ENCODE measurements around the gene CP.
A peak's percentile ranks its signal among the peaks of the same experiment; 100 is the strongest.
"Not testable (repeated sequence)": the region's sequence is repeated elsewhere in the genome, so short reads cannot be mapped to it uniquely, and the experiment has no call there.

CP gene

DNA sequence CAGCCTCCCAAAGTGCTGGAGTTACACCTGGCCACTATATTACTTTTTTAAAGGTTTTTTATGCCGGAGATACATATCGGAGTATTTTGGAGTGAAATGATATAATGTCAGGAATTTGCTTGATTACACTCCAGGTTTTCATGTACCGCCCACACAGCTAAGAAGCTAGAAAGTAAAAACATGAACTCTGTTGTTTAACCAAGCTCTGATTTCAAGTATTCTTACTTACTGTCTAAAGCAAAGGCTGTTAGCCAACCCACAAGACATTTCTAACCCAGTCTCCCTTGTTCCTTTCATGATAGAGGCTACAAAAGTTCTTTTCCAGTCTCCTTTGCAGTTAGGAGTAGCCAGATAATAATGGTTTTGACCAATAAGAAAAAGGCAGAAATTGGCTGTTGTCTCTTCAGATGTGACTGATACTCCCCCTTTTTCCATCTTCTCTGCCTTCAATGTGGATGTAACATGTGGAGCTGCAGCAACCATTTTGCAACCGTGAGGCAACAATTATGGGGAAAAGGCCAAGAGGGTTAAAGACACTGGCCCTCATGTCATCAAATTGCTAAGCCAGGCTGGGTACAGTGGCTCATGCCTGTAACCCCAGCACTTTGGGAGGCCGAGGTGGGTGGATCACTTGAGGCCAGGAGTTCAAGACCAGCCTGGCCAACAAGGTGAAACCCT is 6.1 kb upstream of the CP start:
- no peak for DNase-seq (ENCODE audit: low read depth in 2 of 2)

DNA sequence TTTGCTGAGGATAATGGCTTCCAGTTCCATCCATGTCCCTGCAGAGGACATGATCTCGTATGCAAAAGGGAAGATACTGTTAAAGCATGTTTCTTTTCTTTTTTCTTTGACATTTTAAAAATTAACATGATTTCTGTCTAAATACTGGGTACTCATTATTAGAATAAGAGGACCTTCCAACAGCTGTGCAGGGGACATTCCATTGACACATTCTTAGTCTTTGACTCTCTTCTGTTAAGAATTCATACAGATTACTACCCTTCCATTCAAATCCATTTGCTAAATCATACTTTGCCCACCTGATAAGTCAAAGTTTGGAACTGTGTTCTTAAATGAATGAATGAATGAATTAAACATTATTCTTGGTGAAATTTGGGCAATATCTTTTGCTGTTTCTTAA is 5.1 kb upstream of the CP start:
- DNase-seq (ENCODE audit: low read depth in 2 of 2), result no peak

DNA sequence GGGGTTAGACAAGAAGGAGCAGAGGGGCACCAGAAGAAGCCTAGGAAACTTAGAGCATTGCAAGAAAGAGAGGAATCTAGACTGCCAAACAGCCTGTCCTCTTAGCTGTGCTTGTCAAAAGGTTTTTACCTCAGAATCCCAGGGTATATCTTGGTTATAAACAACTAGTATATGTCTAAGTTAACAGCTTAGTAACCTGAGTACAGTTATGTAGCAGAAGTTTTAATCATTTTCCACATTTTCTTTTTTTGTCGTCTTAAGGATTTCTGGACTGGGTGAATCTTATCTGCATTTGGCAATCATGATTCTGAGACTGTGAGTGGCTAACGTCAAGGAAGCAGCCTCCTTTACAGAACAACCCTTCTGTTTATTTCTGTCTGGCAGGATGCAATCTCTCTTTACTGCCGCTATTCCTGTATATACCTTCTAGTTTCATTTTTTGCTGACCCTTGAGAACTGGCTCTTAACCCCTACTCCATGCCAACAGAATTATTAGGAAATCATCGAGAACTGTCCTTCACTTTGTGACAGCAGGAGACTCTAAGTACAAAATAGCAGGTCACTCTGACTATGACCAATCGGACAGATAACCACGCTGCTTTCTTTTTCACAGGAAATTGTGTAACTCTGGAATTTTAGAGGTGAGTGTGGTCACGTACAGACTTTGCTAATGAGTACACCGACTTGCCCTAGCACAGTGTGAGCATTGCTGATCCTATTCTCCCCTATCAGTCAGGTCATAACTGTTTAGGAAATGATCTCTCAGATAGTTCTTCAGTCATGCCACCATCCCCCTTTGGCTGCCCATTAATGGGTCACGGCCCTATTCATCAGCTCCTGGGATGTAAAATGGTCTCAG is 3.3 kb upstream of the CP start:
- DNase-seq (ENCODE audit: low read depth in 2 of 2), result peak in 1 of 2 donors; percentile 39

DNA sequence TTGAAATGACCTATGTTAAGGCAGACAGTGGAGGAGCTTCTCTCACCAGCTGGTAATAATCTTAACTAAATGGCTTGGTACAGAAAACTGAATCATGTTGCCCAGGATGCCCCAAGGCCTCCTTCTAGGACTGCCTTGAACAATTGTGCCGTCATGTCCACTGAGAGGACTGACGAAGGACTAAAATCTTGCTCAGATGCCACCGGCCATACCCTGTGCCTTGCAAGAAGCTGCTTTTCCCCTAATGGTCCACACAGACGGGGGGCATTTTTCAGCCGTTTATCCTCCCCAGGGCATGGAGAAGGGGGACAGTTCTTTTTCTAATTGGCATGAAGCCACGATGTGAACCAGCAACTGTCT is 1.8 kb upstream of the CP start:
- DNase-seq (ENCODE audit: low read depth in 2 of 2), result no peak

DNA sequence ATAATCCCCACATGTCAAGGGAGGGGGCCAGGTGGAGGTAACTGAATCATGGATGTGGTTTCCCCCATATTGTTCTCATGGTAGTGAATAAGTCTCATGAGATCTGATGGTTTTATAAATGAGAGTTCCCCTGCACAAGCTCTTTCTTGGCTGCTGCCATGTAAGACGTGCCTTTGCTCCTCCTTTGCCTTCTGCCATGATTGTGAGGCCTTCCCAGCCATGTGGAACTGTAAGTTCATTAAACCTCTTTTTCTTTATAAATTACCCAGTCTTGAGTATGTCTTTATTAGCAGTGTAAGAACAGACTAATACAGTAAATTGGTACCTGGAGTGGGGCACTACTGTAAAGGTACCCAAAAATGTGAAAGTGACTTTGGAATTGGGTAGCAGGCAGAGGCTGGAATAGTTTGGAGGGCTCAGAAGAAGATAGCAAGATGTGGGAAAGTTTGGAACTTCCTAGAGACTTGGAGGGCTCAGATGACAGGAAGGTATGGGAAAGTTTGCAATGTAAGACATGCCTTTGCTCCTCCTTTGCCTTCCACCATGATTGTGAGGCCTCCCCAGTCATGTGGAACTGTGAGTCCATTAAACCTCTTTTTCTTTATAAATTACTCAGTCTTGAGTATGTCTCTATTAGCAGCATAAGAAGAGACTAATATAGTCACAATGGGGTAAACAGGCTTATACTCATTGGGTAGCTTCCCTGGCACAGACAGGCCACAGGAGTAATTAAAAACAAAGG is 2.1 kb downstream of the CP start:
- not testable (repeated sequence) for DNase-seq (ENCODE audit: low read depth in 2 of 2)

DNA sequence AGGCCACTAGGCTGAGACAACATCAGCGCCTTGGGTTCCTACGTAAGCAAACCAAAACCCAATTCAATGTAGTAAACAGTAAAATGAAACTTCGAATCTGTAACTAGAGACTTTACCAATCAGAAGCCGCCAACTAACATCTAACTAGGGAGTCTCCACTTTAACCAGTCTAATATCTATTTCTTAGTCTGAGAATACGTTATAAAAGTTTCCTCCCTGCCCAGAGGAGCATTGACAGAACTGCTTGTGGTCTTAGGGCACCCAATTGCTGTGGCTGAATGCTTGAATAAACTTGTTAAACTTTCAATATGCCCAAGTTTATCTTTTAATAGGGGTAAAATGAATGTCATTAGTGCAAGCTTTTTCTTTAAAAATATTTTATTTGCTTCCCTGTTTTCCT is 4.3 kb downstream of the CP start:
- no peak for DNase-seq (ENCODE audit: low read depth in 2 of 2)

DNA sequence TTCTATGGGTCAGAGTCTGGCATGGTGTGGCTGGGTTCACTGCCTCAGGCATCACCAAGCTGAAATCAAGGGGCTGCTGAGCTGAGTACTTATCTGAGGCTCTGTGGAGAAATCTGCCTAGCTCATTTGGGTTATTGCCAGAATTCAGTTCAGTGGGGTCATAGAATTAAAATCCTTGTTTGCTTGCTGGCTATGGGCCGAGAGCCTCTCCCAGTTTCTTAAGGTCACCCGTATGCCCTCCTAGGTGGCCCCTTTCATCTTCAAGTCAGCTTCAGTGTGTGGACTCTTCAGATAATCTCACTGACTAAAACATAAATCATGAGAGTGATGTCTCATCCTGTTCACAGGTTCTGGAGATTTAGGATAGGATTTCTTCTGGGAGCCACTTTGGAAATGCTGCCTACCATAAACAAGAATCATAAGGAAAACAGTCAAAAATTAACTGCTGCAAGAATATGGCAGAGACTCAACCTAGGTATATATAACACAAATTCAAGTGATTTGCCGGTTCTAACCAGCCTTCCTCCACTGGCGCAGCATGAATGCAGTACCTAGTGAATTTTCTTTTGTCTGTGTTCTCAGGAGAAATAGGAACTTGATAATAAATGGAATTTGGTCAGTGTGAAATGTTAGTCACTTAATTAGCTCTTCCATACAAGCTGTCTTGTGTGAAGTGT is 5.3 kb downstream of the CP start:
- no peak for DNase-seq (ENCODE audit: low read depth in 2 of 2)

DNA sequence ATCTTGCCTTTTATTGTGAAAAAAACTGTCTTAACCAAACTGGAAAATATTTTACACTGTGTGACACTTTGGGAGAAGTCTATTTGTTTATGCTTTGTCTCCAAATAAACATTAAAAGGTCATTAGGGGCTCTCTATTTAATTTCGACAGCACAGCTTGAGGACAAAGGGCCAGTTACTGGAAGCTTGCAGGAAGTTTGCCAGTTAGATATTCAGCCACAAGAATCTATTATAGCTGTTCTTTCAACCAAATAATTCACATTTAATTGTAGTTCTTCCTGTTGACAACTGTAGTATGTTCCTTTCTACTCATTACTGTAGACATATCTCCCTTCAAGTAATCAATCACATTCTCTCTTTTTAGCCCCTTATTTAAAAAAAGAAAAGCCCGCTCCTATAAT is 6.1 kb downstream of the CP start:
- no peak for DNase-seq (ENCODE audit: low read depth in 2 of 2)

DNA sequence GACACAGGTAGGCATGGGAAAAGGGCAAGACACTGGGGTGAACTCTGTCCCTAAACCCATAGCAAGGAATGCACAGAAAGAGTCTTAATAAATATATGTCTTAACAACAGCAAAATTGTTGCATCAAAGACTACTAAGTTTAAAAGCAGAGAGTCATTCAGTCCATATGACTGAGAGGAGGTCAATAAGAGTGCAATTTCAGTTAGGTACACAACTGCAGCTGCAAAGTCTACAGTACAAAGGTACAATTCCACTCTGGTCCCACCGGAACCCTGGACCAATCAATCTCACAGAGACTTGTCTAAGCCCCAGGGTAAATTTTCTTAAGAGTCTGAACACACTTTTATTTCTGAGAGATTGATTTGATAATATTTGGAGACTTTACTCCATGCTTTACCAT is 6.9 kb downstream of the CP start:
- no peak for DNase-seq (ENCODE audit: low read depth in 2 of 2)

DNA sequence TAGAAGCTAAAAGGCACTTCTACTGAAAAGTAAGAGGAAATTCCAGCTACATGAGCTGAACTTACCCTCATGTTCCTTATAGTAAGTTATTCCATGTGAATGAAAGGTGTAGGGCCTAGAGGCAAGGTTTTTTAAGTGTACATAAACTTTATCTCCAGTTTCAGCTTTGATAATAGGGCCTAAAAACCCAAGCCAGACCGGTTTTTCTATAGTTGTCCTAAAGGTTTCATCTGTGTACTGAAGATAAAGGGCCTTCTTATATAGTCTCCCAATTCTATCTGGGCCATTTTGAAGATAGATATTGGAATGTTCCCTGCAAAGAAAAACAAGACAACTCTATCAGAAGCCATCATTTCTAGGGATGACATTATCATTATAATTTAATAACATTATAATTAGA is 9.2 kb downstream of the CP start:
- no peak for DNase-seq (ENCODE audit: low read depth in 2 of 2)

DNA sequence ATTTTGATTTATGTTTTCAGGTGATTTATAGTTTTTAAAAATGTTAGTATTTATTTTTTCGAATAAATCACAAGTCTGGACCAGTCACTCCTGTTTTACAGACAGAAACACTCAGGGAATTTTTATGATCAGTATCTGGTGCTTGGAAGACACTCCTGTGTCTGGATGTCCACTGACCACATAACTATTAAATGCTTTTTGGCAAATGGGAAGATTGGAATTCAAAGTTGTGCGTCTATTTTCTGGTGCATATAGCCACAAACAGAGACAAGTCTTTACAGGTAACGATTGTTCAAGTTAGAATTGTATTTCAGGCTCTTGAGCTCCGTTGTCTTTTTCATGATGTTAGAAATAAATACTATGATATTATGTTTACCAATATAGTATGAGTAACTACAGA is 12.2 kb downstream of the CP start:
- no peak for DNase-seq (ENCODE audit: low read depth in 2 of 2)

DNA sequence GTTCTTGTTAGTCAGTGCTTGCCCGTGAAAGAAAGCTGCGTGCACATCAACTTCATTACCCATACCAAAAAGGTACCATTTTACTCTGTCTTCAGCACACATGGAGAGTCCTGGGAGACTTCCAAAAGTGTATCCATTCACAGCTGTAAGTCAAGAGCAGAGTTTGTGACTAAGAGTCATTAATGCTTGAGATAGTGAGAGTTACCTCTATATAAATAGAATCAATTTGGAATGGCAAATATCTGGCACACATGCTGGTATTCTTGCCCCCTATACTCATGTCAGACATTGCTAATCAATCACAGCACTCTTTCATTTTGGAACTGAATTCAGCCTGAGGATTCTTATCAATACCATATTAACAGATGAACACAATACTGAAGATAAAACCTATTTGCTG is 14.2 kb downstream of the CP start:
- no peak for DNase-seq (ENCODE audit: low read depth in 2 of 2)

DNA sequence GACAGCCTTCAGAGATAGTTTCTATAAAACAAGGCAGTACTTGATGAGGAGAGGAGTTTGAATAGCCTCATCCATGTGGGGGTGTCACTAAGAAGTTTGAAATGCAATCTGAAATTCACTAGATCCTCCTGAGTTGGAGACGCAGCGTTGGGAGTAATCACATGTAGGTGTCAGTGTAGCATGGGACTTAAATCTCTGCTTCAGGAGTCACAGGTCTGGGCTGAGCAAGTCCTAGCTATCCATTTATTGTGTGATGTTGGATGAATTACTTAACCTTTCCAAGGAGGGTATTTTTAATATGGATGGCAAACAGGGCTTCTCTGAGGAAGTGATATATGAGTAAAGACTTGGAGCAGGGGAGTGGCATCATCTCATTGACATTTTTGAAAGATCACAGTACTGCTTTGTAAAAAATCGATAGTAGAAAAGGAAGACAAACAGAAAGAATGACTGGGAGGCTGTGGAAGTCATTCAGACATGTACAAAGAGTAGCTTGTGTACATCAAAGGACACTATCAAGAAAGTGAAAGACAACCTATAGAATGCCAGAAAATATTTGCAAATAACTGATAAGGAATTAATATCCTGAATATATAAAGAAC is 17.1 kb downstream of the CP start:
- no peak for DNase-seq (ENCODE audit: low read depth in 2 of 2)

DNA sequence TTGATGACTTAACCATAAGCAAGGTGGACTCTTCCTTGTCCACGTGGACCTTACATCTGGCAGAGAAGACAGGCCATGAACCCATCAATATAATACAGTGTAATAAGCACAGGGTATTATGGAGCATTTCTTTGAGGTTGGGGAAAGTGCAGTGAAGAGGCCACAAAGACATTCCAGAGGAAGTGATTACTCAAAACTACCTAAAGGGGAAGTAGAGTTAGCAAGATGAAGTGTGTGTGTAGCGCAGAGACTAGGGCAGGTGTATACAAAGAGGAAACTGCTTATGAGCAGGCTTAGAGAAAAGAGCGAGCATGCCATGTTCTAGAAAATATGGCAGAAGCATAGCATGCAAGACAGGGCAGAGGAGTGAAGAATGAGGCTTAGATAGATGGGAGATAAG is 17.9 kb downstream of the CP start:
- no peak for DNase-seq (ENCODE audit: low read depth in 2 of 2)

DNA sequence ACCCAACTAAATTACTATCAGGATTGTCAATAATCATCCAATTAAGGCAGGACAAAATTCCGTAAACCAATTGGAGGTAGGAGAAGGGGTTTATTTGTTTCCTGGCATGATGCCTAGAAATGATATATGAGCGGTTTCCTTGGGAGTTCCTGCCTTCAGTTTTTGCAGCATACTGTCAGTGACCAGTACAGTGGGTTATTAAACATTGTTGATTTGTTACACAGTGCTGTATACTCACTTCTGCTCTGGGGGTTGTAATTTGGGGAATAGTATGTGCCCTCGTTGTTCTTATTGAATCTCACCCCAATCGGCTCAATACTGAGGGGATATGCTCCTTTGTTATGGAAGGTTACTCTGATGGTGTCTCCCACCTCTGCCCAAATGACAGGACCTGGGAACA is 22.2 kb downstream of the CP start:
- no peak for DNase-seq (ENCODE audit: low read depth in 2 of 2)

DNA sequence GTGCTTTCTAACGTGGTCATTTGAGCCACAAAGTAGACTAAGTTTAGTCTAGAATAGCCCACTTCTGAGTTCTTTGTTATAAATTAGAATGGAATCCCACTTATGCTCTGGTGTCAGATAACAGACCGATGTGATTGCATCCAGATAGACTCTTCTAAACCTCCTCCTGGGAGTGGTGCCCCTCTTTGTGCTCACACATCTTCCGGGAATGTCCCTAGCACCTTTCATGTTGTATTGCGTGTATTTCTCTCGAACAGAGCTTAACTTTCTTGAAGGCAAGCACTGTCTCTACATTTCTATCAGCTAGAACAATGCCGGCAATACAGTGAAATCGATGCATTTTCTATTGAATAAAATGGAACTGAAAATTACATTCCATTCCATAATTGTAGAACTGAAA is 23.0 kb downstream of the CP start:
- DNase-seq (ENCODE audit: low read depth in 2 of 2), result no peak

DNA sequence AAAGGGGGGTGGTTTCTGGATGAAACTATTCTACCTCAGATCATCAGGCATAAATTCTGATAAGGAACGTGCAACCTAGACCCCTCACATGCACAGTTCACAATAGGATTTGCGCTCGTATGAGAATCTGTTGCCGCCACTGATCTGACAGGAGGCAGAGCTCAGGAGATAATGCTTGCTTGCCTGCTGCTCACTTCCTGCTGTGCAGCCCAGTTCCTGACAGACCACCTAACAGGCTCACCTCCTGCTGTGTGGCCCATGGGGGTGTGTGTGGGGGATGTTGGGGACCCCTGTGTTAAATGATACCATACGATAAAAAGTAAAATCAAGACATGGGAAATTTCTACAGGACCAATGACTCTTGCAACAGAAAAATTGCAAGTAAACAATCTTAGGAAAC is 24.0 kb downstream of the CP start:
- DNase-seq (ENCODE audit: low read depth in 2 of 2), result no peak

DNA sequence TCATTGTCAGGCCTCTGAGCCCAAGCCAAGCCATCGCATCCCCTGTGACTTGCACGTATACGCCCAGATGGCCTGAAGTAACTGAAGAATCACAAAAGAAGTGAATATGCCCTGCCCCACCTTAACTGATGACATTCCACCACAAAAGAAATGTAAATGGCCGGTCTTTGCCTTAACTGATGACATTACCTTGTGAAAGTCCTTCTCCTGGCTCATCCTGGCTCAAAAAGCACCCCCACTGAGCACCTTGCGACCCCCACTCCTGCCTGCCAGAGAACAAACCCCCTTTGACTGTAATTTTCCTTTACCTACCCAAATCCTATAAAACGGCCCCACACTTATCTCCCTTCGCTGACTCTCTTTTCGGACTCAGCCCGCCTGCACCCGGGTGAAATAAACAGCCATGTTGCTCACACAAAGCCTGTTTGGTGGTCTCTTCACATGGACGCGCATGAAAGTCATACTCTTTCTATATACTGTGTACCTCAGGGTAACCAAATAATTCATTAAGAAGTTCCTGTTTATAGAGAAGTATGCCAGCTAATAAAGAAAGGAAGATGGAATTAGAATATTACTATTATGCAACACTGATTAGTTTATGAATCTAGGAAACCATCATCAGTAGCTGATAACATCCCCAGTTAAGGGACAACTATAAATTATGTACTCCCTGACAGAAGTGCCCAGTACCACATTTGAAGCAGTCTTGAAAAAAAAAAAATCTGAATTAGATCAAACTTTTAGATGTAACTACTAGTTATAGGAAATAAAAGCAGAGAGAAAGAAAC is 24.6 kb downstream of the CP start:
- DNase-seq (ENCODE audit: low read depth in 2 of 2), result not testable (repeated sequence)

DNA sequence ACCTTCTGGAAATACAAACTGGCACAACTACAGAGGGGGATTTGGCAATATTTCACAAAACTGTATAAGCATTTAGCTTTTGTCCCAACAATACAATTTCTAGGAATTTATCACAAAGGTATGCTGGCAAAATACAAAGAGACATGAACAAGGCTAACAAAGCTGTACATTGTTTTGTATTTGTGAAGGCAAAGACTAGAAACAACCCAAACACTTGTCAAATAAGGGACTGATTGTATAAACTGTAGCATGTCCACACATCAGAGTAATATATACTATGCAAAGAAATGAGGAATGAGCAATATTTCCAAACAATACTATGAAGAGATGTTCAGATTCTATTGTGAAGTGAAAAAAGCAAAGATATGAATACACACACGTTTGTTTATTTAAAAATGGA is 26.4 kb downstream of the CP start:
- no peak for DNase-seq (ENCODE audit: low read depth in 2 of 2)

DNA sequence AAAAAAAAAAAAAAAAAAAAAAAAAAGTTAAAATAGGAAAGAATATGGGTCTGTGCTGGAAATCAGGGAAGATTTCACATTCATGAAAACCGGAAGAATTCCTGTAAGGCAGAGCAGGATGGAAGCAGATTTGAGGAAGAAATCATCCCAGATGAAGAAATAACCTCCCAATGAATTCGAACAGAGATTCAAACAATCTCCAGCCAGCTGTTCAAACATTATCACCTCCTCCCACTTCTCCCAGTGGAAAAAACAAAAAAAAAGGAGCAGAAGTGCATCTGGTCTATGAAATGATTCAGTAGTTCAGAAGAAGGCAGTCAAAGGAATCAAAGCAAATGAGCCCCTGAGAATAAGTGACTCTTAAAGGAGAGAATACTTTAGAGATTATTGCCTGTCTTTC is 33.1 kb downstream of the CP start:
- no peak for DNase-seq (ENCODE audit: low read depth in 2 of 2)

DNA sequence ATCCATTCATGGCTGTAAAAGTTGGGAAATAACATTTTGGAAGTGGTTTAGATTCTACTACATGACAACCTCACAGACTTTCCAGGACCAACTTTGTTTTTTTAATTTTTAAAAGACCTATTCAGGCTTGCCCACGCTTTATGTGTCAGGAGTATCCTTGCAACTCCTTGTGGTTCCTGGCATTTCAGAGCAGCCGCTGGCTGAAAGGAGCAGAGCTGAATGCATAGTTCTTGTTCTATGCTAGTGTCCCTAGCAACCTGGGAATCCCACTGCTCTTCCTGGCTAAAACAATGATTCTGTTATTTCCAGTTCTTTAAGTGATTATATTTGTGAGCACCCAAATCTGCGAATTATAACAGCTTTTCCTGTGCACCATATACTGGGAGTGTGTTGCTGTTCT is 34.9 kb downstream of the CP start:
- no peak for DNase-seq (ENCODE audit: low read depth in 2 of 2)

All from stimulated activated CD8-positive, alpha-beta memory T cell treated with anti-CD3 and anti-CD28 coated beads, Interleukin-15, amount 100 ng/mL, for 48 hours (primary cell).